ENCODE data around the gene MSH6. TPM values are rescaled to one million over a fixed set of nuclear protein-coding genes. Genes with fewer than 3 reads are reported as not detected.

The MSH6 gene
- total RNA-seq, 2 experiments from 2014 or later: 37.3 to 38.5 TPM

- H3K27me3 ChIP-seq (ENCODE audit: control insufficient read depth in 1 of 2, insufficient read depth in 2 of 2, low read length in 2 of 2): no peaks in the 10 kb centered on the region
- H3K27ac ChIP-seq (ENCODE audit: low read depth in 1 of 2, low read length in 2 of 2): no peak overlapping the region
- TF ChIP-seq CTCF (IDR thresholded peaks at IDR 0.05): no peak
- intact Hi-C loops (cut with DNase I, micrococcal nuclease): no loop called here
- POLR2A ChIA-PET: no interaction called here
- H3K4me3 ChIP-seq (ENCODE audit: low read length): no peak overlapping the region
- DNase-seq (no peak), ATAC-seq (ENCODE audit: poor library complexity) (no peak)
- Mint-ChIP-seq H3K4me1 (ENCODE audit: low read depth) (peaks cover 43% of the 10 kb centered on the region), H3K9me3 (no peaks in the 10 kb centered on the region), H3K4me3 (no peak overlapping the region), H3K27ac (peak overlapping the region; percentile 50), H3K36me3 (ENCODE audit: low read depth) (peaks cover 51% of the 10 kb centered on the region), H3K27me3 (no peaks in the 10 kb centered on the region)
- CTCF ChIA-PET: interaction anchor here (1.0 kb wide), 1 partner anchor 76 kb away, joined by 3 read pairs; no protein-coding TSS in a partner anchor
- peaks cover 12% of the 10 kb centered on the region for H3K36me3 ChIP-seq (ENCODE audit: insufficient read depth, low read length)
- H3K9me3 ChIP-seq (ENCODE audit: control insufficient read depth in 1 of 2, insufficient read depth in 1 of 2, low read length in 2 of 2): no peaks in the 10 kb centered on the region
- H3K4me1 ChIP-seq (ENCODE audit: insufficient read depth, low read length): peaks cover 8% of the 10 kb centered on the region
Observed at GRCh38 chr2:47843407-47843806, 60.5 kb downstream of the MSH6 start.

- H3K4me3 Mint-ChIP-seq: no peak overlapping the region
- ChIA-PET POLR2A (no interaction called here), CTCF (no interaction called here)
- peaks cover 48% of the 10 kb centered on the region for H3K4me1 Mint-ChIP-seq (ENCODE audit: low read depth)
- Histone ChIP-seq H3K27ac (ENCODE audit: low read depth in 1 of 2, low read length in 2 of 2) (no peak overlapping the region), H3K9me3 (ENCODE audit: control insufficient read depth in 1 of 2, insufficient read depth in 1 of 2, low read length in 2 of 2) (no peaks in the 10 kb centered on the region), H3K4me3 (ENCODE audit: low read length) (no peak overlapping the region), H3K27me3 (ENCODE audit: control insufficient read depth in 1 of 2, insufficient read depth in 2 of 2, low read length in 2 of 2) (no peaks in the 10 kb centered on the region), H3K36me3 (ENCODE audit: insufficient read depth, low read length) (peaks cover 5% of the 10 kb centered on the region), H3K4me1 (ENCODE audit: insufficient read depth, low read length) (peaks cover 8% of the 10 kb centered on the region)
- intact Hi-C loops (cut with DNase I, micrococcal nuclease): no loop called here
- DNase-seq (no peak), ATAC-seq (ENCODE audit: poor library complexity) (no peak)
- H3K27ac Mint-ChIP-seq: peak overlapping the region; percentile 28
- H3K36me3 Mint-ChIP-seq (ENCODE audit: low read depth): peaks cover 43% of the 10 kb centered on the region
- no peaks in the 10 kb centered on the region for H3K9me3 Mint-ChIP-seq
- TF ChIP-seq CTCF (IDR thresholded peaks at IDR 0.05): no peak
- no peaks in the 10 kb centered on the region for H3K27me3 Mint-ChIP-seq
Observed at GRCh38 chr2:47844162-47844561, 61.2 kb downstream of the MSH6 start.

GRCh38 chr2:47849368-47849767 is 66.4 kb downstream of the MSH6 start:
- Histone ChIP-seq H3K4me3 (ENCODE audit: low read length) (no peak overlapping the region), H3K27ac (ENCODE audit: low read depth in 1 of 2, low read length in 2 of 2) (no peak overlapping the region), H3K4me1 (ENCODE audit: insufficient read depth, low read length) (peaks cover 4% of the 10 kb centered on the region), H3K27me3 (ENCODE audit: control insufficient read depth in 1 of 2, insufficient read depth in 2 of 2, low read length in 2 of 2) (no peaks in the 10 kb centered on the region), H3K9me3 (ENCODE audit: control insufficient read depth in 1 of 2, insufficient read depth in 1 of 2, low read length in 2 of 2) (no peaks in the 10 kb centered on the region), H3K36me3 (ENCODE audit: insufficient read depth, low read length) (no peaks in the 10 kb centered on the region)
- POLR2A ChIA-PET: no interaction called here
- Mint-ChIP-seq H3K27me3 (no peaks in the 10 kb centered on the region), H3K9me3 (no peaks in the 10 kb centered on the region), H3K4me3 (no peak overlapping the region), H3K27ac (no peak overlapping the region), H3K36me3 (ENCODE audit: low read depth) (peaks cover 28% of the 10 kb centered on the region), H3K4me1 (ENCODE audit: low read depth) (peaks cover 68% of the 10 kb centered on the region)
- no peak for DNase-seq
- CTCF ChIA-PET: no interaction called here
- no peak for ATAC-seq (ENCODE audit: poor library complexity)
- intact Hi-C loops (cut with DNase I, micrococcal nuclease): no loop called here
- no peak for TF ChIP-seq CTCF (IDR thresholded peaks at IDR 0.05)
